ENCODE data around the gene FRK. TPM values are rescaled to one million over a fixed set of nuclear protein-coding genes. Genes with fewer than 3 reads are reported as not detected.

FRK gene
- total RNA-seq, 1 donor from 2014 or later = 0.11 TPM

GRCh38 chr6:115976321-115976870 lies 84.3 kb downstream of the FRK start:
- Histone ChIP-seq H3K27me3 (no peaks in the 10 kb centered on the region), H3K27ac (no peak overlapping the region), H3K36me3 (no peaks in the 10 kb centered on the region), H3K9ac (no peak overlapping the region), H3K4me2 (no peak overlapping the region), H3K79me2 (ENCODE audit: low read depth) (no peaks in the 10 kb centered on the region), H2AFZ (replicated peaks) (no peak overlapping the region), H3F3A (ENCODE audit: low read depth) (no peaks in the 10 kb centered on the region), H3K9me3 (ENCODE audit: low read depth) (no peaks in the 10 kb centered on the region), H3K4me1 (no peaks in the 10 kb centered on the region), H3K4me3 (no peak overlapping the region), H4K20me1 (ENCODE audit: low read depth) (no peaks in the 10 kb centered on the region)
- Mint-ChIP-seq H3K4me1 (no peaks in the 10 kb centered on the region), H3K36me3 (no peaks in the 10 kb centered on the region), H3K9me3 (no peaks in the 10 kb centered on the region), H3K4me3 (no peak overlapping the region), H3K27me3 (ENCODE audit: insufficient read depth, low read depth) (no peaks in the 10 kb centered on the region), H3K27ac (no peak overlapping the region)
- DNase-seq (ENCODE audit: low spot score) = no peak
- TF ChIP-seq CTCF (IDR thresholded peaks at IDR 0.05) (no peak), EZH2phosphoT487 (IDR thresholded peaks at IDR 0.05) (no peak), EZH2 (IDR thresholded peaks at IDR 0.05) (no peak)

DNA sequence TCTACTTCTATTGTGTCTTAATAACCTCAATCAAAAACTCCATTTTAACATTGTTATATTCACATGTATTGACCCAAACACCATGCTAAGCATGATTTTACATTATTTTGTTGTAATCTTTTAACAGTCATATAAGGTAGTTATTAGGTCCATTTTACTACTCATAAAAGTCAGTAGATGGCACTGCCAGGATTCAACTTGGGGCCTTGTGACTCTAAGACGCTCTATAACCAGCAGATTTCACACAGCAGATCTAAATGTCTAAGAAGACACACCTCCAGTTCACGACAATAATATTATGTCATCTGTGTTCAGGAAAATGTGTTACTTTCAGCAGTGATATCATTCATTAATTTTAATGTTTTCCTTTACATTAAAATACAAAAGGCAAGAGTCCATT lies 88.0 kb downstream of the FRK start:
- H3K4me1 ChIP-seq = peaks cover 22% of the 10 kb centered on the region
- no peak for TF ChIP-seq EZH2 (IDR thresholded peaks at IDR 0.05)
- no peak for TF ChIP-seq CTCF (IDR thresholded peaks at IDR 0.05)
- TF ChIP-seq EZH2phosphoT487 (IDR thresholded peaks at IDR 0.05) = no peak
- H3K4me3 ChIP-seq = no peak overlapping the region
- no peak overlapping the region for H3K27ac ChIP-seq
- Mint-ChIP-seq H3K9me3 (no peaks in the 10 kb centered on the region), H3K36me3 (no peaks in the 10 kb centered on the region), H3K27me3 (ENCODE audit: insufficient read depth, low read depth) (no peaks in the 10 kb centered on the region), H3K4me1 (peaks cover 8% of the 10 kb centered on the region), H3K4me3 (no peak overlapping the region), H3K27ac (no peak overlapping the region)
- no peak overlapping the region for H3K4me2 ChIP-seq
- DNase-seq (ENCODE audit: low spot score) = no peak
- no peak overlapping the region for H2AFZ ChIP-seq (replicated peaks)
- H3F3A ChIP-seq (ENCODE audit: low read depth) = peaks cover 8% of the 10 kb centered on the region
- H3K9me3 ChIP-seq (ENCODE audit: low read depth) = no peaks in the 10 kb centered on the region
- H3K27me3 ChIP-seq = no peaks in the 10 kb centered on the region
- no peaks in the 10 kb centered on the region for H3K36me3 ChIP-seq
- H3K9ac ChIP-seq = no peak overlapping the region
- H4K20me1 ChIP-seq (ENCODE audit: low read depth) = no peaks in the 10 kb centered on the region
- H3K79me2 ChIP-seq (ENCODE audit: low read depth) = no peaks in the 10 kb centered on the region

DNA sequence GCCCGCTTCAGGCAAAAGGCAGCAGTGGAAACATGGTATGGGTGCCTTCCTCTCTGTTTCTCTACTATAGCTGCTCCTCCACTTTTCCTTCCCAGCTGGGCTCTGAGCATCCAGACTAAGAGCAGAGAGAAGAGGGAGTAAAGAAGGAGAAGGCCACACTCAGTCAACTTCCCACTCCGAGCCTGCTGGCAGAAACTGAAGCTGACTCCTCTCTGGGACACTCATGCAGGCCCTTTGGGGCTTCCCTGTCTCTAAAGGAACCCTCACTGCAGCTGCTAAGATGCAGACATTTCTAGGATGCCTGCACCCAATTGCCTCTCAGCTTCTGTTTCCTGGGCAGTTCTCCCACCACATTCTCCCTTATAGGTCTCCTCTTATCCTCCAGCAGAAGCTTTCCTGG lies 88.9 kb downstream of the FRK start:
- Histone ChIP-seq H2AFZ (replicated peaks) (no peak overlapping the region), H3K4me1 (peaks cover 22% of the 10 kb centered on the region), H4K20me1 (ENCODE audit: low read depth) (no peaks in the 10 kb centered on the region), H3K27ac (no peak overlapping the region), H3K27me3 (no peaks in the 10 kb centered on the region), H3K4me3 (no peak overlapping the region), H3K9me3 (ENCODE audit: low read depth) (no peaks in the 10 kb centered on the region), H3F3A (ENCODE audit: low read depth) (peaks cover 8% of the 10 kb centered on the region), H3K4me2 (no peak overlapping the region), H3K9ac (no peak overlapping the region), H3K79me2 (ENCODE audit: low read depth) (no peaks in the 10 kb centered on the region), H3K36me3 (no peaks in the 10 kb centered on the region)
- no peak for DNase-seq (ENCODE audit: low spot score)
- Mint-ChIP-seq H3K9me3 (no peaks in the 10 kb centered on the region), H3K27ac (no peak overlapping the region), H3K4me1 (peaks cover 8% of the 10 kb centered on the region), H3K27me3 (ENCODE audit: insufficient read depth, low read depth) (no peaks in the 10 kb centered on the region), H3K36me3 (no peaks in the 10 kb centered on the region), H3K4me3 (no peak overlapping the region)
- no peak for TF ChIP-seq CTCF (IDR thresholded peaks at IDR 0.05)
- no peak for TF ChIP-seq EZH2 (IDR thresholded peaks at IDR 0.05)

Measured in neural progenitor cell (in vitro differentiated cells).